Mammary epithelial cell (primary cell): ENCODE results near the gene STAC3.

Experiments
- EZH2 ChIP-seq: IDR thresholded peaks from 2 replicates; pipeline ENCODE4 v1.6.1; 2012; ENCODE audit warnings: low read length, inconsistent platforms, borderline replicate concordance
- TF ChIP-seq, protein P1 (sequence below), 2 donors: IDR thresholded peaks in 1 of 2; conservative IDR thresholded peaks in 1 of 2; 2 replicates each; pipeline ENCODE4 v1.5.1; 2011 to 2012; ENCODE audit warnings: inconsistent platforms in 2 of 2, low read length in 2 of 2, mild to moderate bottlenecking in 2 of 2, control low read depth in 1 of 2, low read depth in 1 of 2; ENCODE audit not compliant: insufficient read depth in 1 of 2; ENCODE audit errors: extremely low read depth in 1 of 2

DNA sequence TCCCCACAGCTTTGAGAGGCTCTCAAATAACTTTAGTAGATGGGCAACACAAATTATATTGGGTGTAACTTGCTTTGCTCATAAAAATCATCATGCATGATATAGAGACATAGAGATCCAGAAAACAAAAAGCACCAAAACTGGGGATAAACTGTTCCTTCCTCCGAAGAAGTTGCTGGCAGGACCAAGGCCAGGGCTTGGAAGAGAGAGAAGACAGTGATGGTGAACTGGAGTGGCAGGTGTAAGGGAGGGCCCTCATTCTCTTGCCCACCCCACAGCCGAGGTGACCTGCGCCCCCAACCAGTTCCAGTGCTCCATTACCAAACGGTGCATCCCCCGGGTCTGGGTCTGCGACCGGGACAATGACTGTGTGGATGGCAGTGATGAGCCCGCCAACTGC lies 49.8 kb downstream of the STAC3 start:
- TF ChIP-seq, protein P1, sequence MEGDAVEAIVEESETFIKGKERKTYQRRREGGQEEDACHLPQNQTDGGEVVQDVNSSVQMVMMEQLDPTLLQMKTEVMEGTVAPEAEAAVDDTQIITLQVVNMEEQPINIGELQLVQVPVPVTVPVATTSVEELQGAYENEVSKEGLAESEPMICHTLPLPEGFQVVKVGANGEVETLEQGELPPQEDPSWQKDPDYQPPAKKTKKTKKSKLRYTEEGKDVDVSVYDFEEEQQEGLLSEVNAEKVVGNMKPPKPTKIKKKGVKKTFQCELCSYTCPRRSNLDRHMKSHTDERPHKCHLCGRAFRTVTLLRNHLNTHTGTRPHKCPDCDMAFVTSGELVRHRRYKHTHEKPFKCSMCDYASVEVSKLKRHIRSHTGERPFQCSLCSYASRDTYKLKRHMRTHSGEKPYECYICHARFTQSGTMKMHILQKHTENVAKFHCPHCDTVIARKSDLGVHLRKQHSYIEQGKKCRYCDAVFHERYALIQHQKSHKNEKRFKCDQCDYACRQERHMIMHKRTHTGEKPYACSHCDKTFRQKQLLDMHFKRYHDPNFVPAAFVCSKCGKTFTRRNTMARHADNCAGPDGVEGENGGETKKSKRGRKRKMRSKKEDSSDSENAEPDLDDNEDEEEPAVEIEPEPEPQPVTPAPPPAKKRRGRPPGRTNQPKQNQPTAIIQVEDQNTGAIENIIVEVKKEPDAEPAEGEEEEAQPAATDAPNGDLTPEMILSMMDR (conservative IDR thresholded peaks at IDR 0.05 in 1 of 2, IDR thresholded peaks at IDR 0.05 in 1 of 2; ENCODE audit: extremely low read depth in 1 of 2, insufficient read depth in 1 of 2, low read depth in 1 of 2, low read length in 2 of 2): no peak
- TF ChIP-seq EZH2: no peak
